GM10266 (cell line): ENCODE data around the gene PTF1A.

ENCODE experiments used
- DNase-seq: peaks from one replicate; pipeline ENCODE4 v3.0.0; 2012; ENCODE audit errors: extremely low spot score
- CTCF ChIP-seq: IDR thresholded peaks from 2 replicates; pipeline ENCODE4 v1.5.1; 2012; ENCODE audit warnings: mild to moderate bottlenecking, low read depth; ENCODE audit not compliant: control insufficient read depth, insufficient read depth; ENCODE audit errors: missing control alignments

Gene PTF1A

GRCh38 chr10:23155169-23155568, 36.9 kb upstream of the PTF1A start:
- TF ChIP-seq CTCF: no peak
- DNase-seq: no peak

- TF ChIP-seq CTCF: no peak
- DNase-seq: no peak
Measured at GRCh38 chr10:23156447-23157150, 35.5 kb upstream of the PTF1A start.

- no peak for TF ChIP-seq CTCF
- no peak for DNase-seq
Measured at GRCh38 chr10:23157239-23157681, 34.9 kb upstream of the PTF1A start.

- DNase-seq: peak; percentile 62
- peak; percentile 55 for TF ChIP-seq CTCF
Measured at GRCh38 chr10:23157691-23158369, 34.3 kb upstream of the PTF1A start.

- TF ChIP-seq CTCF: peak; percentile 80
- peak; percentile 71 for DNase-seq
Measured at GRCh38 chr10:23158370-23158769, 33.7 kb upstream of the PTF1A start.

- TF ChIP-seq CTCF: no peak
- DNase-seq: peak; percentile 48
Measured at GRCh38 chr10:23171232-23171876, 20.8 kb upstream of the PTF1A start.
